ENCODE data around the gene OXLD1.

OXLD1 gene

DNA sequence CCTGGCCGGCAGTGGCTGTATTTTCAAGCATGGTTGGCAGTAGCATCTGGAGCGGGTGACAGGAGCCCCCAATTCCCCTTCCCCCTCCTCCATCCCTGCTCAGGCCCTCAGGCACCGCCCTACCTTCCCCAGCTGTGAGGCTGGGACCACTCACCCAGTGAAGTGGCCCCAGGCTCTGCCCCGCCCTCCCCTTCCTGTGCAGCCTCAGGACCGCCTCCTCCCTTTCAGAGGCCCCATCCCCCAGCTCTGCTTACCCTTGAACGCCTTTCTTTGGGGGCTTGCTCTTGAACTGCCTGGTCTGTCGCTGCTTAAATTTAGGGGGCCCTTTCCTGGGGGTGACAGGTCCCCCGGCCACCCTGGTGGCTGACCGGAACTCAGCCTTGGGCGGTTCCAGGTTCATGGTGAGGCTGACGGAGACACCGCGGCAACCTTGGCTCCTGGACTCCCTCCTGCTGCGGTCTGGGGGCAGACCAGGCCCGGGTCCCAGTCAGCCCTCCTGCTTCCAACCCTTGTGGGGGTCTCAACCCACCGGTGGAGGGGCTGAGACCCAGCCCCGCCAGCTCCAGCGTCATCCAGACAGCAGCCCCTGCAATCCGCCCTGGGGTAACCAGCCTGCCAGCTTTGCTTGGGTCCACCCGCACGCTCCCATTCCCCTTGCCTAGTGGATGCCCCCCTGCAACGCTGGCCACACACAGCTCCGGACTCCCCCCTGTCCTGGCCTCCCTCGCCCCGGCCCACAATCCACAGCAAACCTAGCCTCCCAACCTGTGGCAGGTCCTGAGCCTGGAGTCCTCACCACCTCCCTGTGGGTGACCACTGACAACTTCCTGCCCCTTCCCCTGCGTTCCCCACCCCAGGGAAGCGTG lies 13.3 kb downstream of the OXLD1 start:
- Mint-ChIP-seq H3K9me3 (no peaks in the 10 kb centered on the region), H3K4me3 (peak overlapping the region; percentile 94 to 96), H3K4me1 (peaks cover 40% of the 10 kb centered on the region), H3K27me3 (peaks cover 35% of the 10 kb centered on the region), H3K27ac (peak overlapping the region; percentile 96 to 97)
- ATAC-seq (peak; percentile 74), DNase-seq (peak in 1 of 2 donors; percentile 32)

GRCh38 chr17:81651692-81652091 lies 14.7 kb downstream of the OXLD1 start:
- peaks cover 50% of the 10 kb centered on the region for H3K27me3 Mint-ChIP-seq
- H3K4me3 Mint-ChIP-seq: peak overlapping the region; percentile 58 to 60
- DNase-seq: no peak
- ATAC-seq: no peak
- no peak overlapping the region for H3K27ac Mint-ChIP-seq
- peaks cover 32% of the 10 kb centered on the region for H3K4me1 Mint-ChIP-seq
- no peaks in the 10 kb centered on the region for H3K9me3 Mint-ChIP-seq

- ATAC-seq (no peak), DNase-seq (no peak)
- Mint-ChIP-seq H3K4me1 (peaks cover 25% of the 10 kb centered on the region), H3K27ac (no peak overlapping the region), H3K4me3 (no peak overlapping the region), H3K9me3 (no peaks in the 10 kb centered on the region), H3K27me3 (peaks cover 50% of the 10 kb centered on the region)
Observed at GRCh38 chr17:81650951-81651350, 15.5 kb downstream of the OXLD1 start.

DNA sequence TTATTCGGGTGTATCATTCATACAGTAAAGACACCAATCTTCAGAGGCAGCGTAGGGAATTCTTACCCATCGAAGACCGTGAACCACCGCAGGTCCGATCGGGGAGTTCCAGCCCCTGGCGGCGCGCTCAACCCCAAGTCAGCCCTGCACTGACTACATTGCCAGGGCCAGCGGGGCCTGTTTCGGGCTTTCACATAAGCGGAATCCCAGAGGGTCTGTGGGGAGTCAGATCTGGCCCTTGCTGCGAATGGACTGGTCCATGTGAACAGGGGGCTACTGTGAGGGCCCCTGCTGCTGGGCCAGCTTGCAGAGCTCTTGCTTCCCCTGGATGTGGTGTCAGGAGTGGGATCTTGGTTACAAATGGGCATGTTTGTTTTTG lies 17.7 kb downstream of the OXLD1 start:
- peaks cover 17% of the 10 kb centered on the region for H3K4me1 Mint-ChIP-seq
- ATAC-seq: no peak

GRCh38 chr17:81648013-81648706 lies 18.2 kb downstream of the OXLD1 start:
- Mint-ChIP-seq H3K9me3 (no peaks in the 10 kb centered on the region), H3K4me1 (peaks cover 12% of the 10 kb centered on the region), H3K27me3 (peaks cover 50% of the 10 kb centered on the region), H3K4me3 (no peak overlapping the region), H3K27ac (no peak overlapping the region)
- no peak for ATAC-seq
- no peak for DNase-seq

More for the DNA sequence above, 17.7 kb downstream of the OXLD1 start:
- no peak overlapping the region for H3K4me3 Mint-ChIP-seq
- DNase-seq: no peak
- H3K9me3 Mint-ChIP-seq: no peaks in the 10 kb centered on the region
- peaks cover 50% of the 10 kb centered on the region for H3K27me3 Mint-ChIP-seq
- no peak overlapping the region for H3K27ac Mint-ChIP-seq

- H3K27ac Mint-ChIP-seq: no peak overlapping the region
- no peaks in the 10 kb centered on the region for H3K9me3 Mint-ChIP-seq
- DNase-seq (no peak), ATAC-seq (no peak)
- H3K4me3 Mint-ChIP-seq: no peak overlapping the region
- peaks cover 50% of the 10 kb centered on the region for H3K27me3 Mint-ChIP-seq
- peaks cover 7% of the 10 kb centered on the region for H3K4me1 Mint-ChIP-seq
Observed at GRCh38 chr17:81647640-81648012, 18.8 kb downstream of the OXLD1 start.

- no peak overlapping the region for H3K27ac Mint-ChIP-seq
Observed at GRCh38 chr17:81646869-81647600, 19.4 kb downstream of the OXLD1 start.

GRCh38 chr17:81644976-81645952 lies 21.1 kb downstream of the OXLD1 start:
- Mint-ChIP-seq H3K4me3 (no peak overlapping the region), H3K9me3 (no peaks in the 10 kb centered on the region), H3K27me3 (peaks cover 31% of the 10 kb centered on the region), H3K27ac (no peak overlapping the region), H3K4me1 (no peaks in the 10 kb centered on the region)
- DNase-seq: no peak
- no peak for ATAC-seq

More at GRCh38 chr17:81646869-81647600, 19.4 kb downstream of the OXLD1 start:
- ATAC-seq: no peak
- no peak for DNase-seq
- Mint-ChIP-seq H3K4me3 (no peak overlapping the region), H3K4me1 (peaks cover 5% of the 10 kb centered on the region), H3K27me3 (peaks cover 48% of the 10 kb centered on the region), H3K9me3 (no peaks in the 10 kb centered on the region)

GRCh38 chr17:81644496-81644895 lies 21.9 kb downstream of the OXLD1 start:
- Mint-ChIP-seq H3K4me1 (no peaks in the 10 kb centered on the region), H3K27me3 (peaks cover 27% of the 10 kb centered on the region), H3K27ac (no peak overlapping the region), H3K9me3 (no peaks in the 10 kb centered on the region), H3K4me3 (no peak overlapping the region)
- no peak for DNase-seq
- ATAC-seq: peak; percentile 15

DNA sequence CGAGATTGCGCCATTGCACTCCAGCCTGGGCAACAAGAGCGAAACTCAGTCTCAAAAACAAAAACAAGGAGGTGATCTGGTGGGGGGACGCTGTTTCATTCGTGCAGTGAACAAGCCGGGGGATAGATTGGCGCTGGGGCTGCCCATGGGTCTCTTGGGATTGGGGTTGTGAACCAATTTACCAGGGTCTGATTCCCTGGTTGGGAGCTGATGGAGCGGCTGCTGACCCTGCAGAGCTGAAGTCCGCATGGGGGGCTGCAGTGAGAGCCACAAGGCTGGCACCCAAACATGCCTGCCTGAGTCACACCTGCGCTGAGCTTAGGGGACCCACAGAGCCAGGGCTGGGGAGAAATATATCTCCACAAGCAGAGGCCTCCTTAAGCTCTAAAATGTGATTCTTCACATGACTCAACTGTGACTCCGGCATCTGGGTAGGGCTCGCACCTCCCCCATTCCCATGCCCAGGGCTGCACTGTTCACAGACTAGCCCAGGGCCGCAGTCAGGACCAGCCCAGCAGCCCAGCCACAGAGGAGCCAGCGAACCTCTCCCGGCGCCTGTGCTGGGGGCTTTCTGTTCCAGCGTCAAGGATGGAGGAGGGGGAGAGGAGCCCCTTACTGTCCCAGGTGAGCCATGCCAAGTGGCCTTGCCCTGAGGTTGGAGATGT lies 24.4 kb downstream of the OXLD1 start:
- Mint-ChIP-seq H3K27me3 (peaks cover 3% of the 10 kb centered on the region), H3K4me1 (no peaks in the 10 kb centered on the region), H3K4me3 (no peak overlapping the region), H3K27ac (peak overlapping the region in 1 of 2 donors; percentile 87), H3K9me3 (no peaks in the 10 kb centered on the region)
- no peak for DNase-seq
- ATAC-seq: no peak

DNA sequence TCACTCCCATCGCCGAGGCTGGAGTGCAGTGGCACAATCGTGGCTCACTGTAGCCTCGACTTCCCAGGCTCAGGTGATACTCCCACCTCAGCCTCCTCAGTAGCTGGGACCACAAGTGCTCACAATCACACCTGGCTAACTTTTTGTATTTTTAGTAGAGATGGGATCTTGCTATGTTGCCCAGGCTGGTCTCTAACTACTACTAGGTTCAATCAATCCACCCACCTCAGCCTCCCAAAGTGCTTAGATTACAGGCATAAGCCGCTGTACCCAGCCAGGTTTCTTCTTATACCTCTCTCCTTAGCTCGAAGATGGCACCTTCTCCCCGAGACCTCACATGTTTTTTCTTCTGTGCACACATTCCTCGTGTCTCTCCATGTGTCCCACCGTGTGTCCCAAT lies 26.4 kb downstream of the OXLD1 start:
- no peak for ATAC-seq

DNA sequence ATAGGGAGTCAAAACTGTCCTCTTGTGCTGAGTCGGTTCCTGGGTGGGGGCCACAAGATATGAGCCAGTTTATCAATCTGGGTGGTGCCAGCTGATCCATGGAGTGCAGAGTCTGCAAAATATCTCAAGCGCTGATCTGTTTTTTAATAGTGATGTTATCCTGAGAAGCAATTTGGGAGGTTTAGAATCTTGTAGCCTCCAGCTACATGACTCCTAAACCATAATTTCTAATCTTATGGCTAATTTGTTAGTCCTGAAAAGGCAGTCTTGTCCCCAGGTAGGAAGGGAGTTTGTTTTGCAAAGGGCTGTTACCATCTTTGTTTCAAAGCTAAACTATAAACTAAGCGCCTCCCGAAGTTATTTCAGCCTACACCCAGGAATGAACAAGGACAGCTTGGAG lies 27.7 kb downstream of the OXLD1 start:
- no peak overlapping the region for H3K4me3 Mint-ChIP-seq
- H3K27me3 Mint-ChIP-seq: no peaks in the 10 kb centered on the region
- H3K9me3 Mint-ChIP-seq: no peaks in the 10 kb centered on the region
- H3K4me1 Mint-ChIP-seq: peaks cover 11% of the 10 kb centered on the region
- no peak overlapping the region for H3K27ac Mint-ChIP-seq
- DNase-seq (no peak), ATAC-seq (no peak)

More for the DNA sequence above, 26.4 kb downstream of the OXLD1 start:
- DNase-seq: no peak
- no peak overlapping the region for H3K4me3 Mint-ChIP-seq
- H3K4me1 Mint-ChIP-seq: peaks cover 11% of the 10 kb centered on the region
- no peaks in the 10 kb centered on the region for H3K27me3 Mint-ChIP-seq
- H3K9me3 Mint-ChIP-seq: no peaks in the 10 kb centered on the region
- no peak overlapping the region for H3K27ac Mint-ChIP-seq

DNA sequence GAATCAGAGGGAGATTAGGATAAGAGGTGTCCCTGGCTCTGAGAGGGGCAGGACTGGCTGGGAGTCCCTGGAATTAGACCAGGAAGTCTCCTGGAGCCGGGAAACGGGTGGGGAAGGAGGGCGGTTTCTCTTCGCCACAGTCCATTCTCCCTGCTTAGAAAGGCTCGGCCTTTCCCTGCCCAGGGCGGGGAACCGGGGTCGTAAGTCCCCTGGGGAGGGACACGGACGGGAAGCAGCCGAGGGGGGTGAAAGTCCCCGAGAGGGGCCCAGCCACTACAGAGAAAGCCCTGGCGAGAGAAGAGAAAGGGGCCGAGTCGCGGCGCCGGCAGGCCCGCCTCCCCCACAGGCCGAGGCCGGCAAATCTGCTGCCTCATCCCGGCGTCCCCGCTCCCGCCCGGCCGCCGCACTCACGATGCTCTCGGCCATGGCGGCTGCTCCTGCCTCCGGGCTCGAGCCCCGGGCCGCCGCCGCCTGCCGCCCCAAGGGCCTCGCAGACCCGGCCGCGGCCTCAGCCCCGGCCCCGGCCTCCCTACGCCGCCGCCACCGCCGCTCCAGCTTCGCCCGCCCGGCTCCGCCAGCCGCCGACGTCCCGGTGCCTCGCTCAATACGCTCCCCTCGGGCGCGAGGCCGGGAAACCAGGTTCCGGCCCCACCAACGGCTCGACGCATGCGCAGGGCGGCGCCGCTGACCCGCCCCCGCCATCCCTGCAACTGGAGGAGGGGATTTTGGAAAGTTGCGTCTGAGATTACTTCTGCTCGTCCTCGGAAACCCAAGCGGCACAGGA lies 29.7 kb downstream of the OXLD1 start, which contains the start of the genes NPLOC4 and TSPAN10:
Gene NPLOC4, minus strand, starts transcription at position 608 of the 784 bp plus-strand sequence. Its CDS starts 182 bp downstream, at position 426.
Gene TSPAN10, plus strand, starts transcription at position 692 of the 784 bp plus-strand sequence. CDS start 5,217 bp downstream, outside the sequence.
- H3K4me1 Mint-ChIP-seq: peaks cover 11% of the 10 kb centered on the region
- DNase-seq: peak; percentile 89
- H3K27ac Mint-ChIP-seq: peak within 1 kb of the TSS; percentile 76 to 99
- ATAC-seq: peak; percentile 97
- no peaks in the 10 kb centered on the region for H3K27me3 Mint-ChIP-seq
- H3K9me3 Mint-ChIP-seq: no peaks in the 10 kb centered on the region
- H3K4me3 Mint-ChIP-seq: peak within 1 kb of the TSS; percentile 87 to 88

Data from stimulated activated naive CD8-positive, alpha-beta T cell treated with anti-CD3 and anti-CD28 coated beads, Interleukin-15, amount 100 ng/mL, for 72 hours (primary cell).